Measurements from ENCODE around the gene OGDH. TPM values are rescaled to one million over a fixed set of nuclear protein-coding genes. Genes with fewer than 3 reads are reported as not detected.
A peak's percentile ranks its signal among the peaks of the same experiment; 100 is the strongest.

Gene OGDH
- total and polyA plus RNA-seq, 9 donors = 24.4 to 84.6 (median 57.7) TPM

DNA sequence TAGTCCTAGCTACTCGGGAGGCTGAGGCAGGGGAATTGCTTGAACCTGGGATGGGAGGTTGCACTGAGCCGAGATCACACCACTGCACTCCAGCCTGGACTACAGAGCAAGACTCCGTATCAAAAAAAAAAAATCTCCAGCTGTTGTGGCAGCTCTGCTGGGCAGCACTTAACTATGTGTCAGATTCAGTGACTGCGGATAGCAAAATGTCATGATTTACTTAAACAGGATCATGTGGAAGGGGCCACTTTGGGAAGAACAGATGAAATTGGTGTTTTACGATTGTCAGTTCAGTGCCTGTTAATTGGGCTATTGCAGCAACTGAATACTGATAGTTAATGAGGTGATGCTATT lies 15.3 kb downstream of the OGDH start:
- Histone ChIP-seq H3K27me3 (no peaks in the 10 kb centered on the region), H3K4me3 (no peak overlapping the region), H3K27ac (no peak overlapping the region), H3K36me3 (no peaks in the 10 kb centered on the region), H3K9me3 (no peaks in the 10 kb centered on the region), H3K4me1 (ENCODE audit: insufficient read depth) (peaks cover 13% of the 10 kb centered on the region)
- WGBS, 3 donors = 83 to 87% (median 83%) methylated on average over 5 of the region's 5 CpGs
- DNase-seq = no peak
- intact Hi-C loops (cut with DNase I) = no loop called here
- no peak for TF ChIP-seq POLR2A (IDR thresholded peaks at IDR 0.05)
- TF ChIP-seq, protein P1, sequence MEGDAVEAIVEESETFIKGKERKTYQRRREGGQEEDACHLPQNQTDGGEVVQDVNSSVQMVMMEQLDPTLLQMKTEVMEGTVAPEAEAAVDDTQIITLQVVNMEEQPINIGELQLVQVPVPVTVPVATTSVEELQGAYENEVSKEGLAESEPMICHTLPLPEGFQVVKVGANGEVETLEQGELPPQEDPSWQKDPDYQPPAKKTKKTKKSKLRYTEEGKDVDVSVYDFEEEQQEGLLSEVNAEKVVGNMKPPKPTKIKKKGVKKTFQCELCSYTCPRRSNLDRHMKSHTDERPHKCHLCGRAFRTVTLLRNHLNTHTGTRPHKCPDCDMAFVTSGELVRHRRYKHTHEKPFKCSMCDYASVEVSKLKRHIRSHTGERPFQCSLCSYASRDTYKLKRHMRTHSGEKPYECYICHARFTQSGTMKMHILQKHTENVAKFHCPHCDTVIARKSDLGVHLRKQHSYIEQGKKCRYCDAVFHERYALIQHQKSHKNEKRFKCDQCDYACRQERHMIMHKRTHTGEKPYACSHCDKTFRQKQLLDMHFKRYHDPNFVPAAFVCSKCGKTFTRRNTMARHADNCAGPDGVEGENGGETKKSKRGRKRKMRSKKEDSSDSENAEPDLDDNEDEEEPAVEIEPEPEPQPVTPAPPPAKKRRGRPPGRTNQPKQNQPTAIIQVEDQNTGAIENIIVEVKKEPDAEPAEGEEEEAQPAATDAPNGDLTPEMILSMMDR (IDR thresholded peaks at IDR 0.05) = no peak
- TF ChIP-seq EP300 (IDR thresholded peaks at IDR 0.05) = no peak

DNA sequence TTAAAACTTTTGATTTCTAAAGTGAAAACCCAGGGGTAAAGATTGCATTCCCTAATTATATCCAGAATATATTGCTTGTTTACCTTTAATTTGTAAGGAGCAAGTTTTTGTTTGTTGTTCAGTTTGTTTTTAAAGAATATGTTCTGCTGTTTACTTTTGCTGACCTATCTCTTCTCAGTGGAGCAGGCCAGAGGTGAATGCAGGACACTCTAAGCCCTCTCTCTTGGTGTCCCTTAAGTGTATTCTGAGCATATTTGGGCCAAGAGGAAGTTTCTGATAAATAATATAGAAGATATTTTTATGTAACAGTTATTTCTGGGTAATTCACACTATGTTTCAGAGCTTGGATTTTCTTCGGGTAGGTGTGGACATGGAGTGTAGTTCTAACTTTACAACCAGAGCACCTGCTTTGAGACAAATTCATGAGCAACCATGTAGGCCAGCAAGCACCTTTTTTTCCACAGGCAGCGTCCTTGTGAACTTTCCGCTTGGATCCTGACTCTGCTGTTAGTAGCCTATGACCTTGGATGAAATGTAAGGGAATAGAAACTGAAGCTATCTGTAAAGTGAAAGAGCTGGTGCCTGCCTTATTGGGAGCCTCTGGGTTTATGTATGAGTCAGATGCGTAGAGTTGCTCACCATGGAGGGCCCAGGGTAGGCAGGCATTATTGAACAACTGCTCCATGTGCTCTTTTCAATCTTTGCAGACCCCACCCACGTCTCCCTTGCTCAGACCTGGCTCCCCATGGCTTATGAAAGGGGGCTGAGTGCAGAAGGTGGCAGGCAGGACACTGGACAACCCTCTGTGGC lies 16.1 kb downstream of the OGDH start:
- no peak for DNase-seq
- Histone ChIP-seq H3K27ac (peak overlapping the region in 1 of 2 donors; percentile 47), H3K36me3 (no peaks in the 10 kb centered on the region), H3K4me1 (ENCODE audit: insufficient read depth) (peaks cover 13% of the 10 kb centered on the region), H3K27me3 (no peaks in the 10 kb centered on the region), H3K4me3 (no peak overlapping the region), H3K9me3 (no peaks in the 10 kb centered on the region)
- TF ChIP-seq, protein P1 (IDR thresholded peaks at IDR 0.05) = no peak
- no peak for TF ChIP-seq POLR2A (IDR thresholded peaks at IDR 0.05)
- TF ChIP-seq EP300 (IDR thresholded peaks at IDR 0.05) = no peak
- 25 to 54% (median 29%) methylated on average over 5 of the region's 5 CpGs for WGBS, 3 donors
- intact Hi-C loops (cut with DNase I) = no loop called here

DNA sequence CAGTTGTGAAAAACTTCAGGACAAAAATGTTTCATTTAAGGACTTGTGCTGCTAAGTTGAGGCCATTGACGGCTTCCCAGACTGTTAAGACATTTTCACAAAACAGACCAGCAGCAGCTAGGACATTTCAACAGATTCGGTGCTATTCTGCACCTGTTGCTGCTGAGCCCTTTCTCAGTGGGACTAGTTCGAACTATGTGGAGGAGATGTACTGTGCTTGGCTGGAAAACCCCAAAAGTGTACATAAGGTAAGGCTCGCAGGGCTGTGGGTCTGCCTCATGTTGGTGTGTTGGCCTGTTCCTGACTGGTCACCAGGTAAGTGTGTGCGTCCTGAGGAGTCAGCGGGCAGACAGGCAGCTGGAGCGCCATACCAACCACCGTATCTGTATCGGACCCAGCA lies 17.9 kb downstream of the OGDH start:
- H3K9me3 ChIP-seq = no peaks in the 10 kb centered on the region
- DNase-seq = no peak
- H3K4me1 ChIP-seq (ENCODE audit: insufficient read depth) = peaks cover 13% of the 10 kb centered on the region
- no peaks in the 10 kb centered on the region for H3K36me3 ChIP-seq
- 91 to 94% (median 92%) methylated on average over 9 of the region's 9 CpGs for WGBS, 3 donors
- no peak overlapping the region for H3K4me3 ChIP-seq
- H3K27me3 ChIP-seq = no peaks in the 10 kb centered on the region
- TF ChIP-seq, protein P1 (IDR thresholded peaks at IDR 0.05) = no peak
- TF ChIP-seq EP300 (IDR thresholded peaks at IDR 0.05) (no peak), POLR2A (IDR thresholded peaks at IDR 0.05) (no peak)
- H3K27ac ChIP-seq = no peak overlapping the region
- intact Hi-C loops (cut with DNase I) = no loop called here

DNA sequence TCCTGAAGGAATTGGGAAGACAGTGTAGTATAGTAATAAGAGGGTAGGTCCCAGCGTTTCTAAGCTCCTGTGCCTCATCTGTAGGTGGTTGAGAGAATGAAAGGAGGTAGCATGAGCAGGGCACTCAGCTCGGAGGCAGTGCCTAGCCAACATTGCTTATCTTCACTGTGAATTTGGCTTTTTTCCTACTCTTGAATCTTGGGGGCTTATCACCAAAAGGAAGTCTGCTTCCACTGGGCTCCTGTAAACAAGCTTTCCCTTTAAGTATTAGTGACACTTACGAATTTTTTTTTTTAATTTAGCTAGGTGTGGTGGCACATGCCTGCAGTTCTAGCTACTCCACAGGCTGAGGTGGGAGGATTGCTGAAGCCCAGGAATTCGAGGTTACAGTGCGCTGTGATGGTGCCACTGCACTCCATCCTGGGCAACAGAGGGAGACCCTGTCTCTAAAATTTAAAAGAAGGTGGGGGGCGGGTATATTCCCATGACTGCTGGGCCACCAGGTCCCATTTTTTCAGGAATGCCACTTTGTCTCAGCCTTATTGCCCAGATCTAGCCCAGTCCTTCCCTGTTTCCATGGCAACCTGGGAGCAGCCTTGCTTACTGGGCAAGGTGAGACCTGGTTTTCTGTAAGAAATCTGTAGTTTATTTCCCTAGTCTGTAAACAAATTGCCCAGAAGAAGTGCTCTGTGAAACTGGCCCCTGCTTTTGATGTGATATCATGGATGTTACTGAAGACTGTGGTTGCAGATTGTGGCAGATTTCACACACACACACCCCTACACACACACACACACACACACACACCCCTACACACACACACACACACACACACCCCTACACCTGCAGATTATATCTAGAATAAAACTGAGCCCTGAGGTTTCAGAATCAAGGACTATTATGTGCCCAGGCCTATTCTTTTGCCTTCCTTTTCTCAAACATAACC lies 19.4 kb downstream of the OGDH start:
- intact Hi-C loops (cut with DNase I) = no loop called here
- WGBS, 3 donors = 75 to 81% (median 80%) methylated on average over 6 of the region's 6 CpGs
- no peaks in the 10 kb centered on the region for H3K9me3 ChIP-seq
- no peak overlapping the region for H3K27ac ChIP-seq
- H3K36me3 ChIP-seq = no peaks in the 10 kb centered on the region
- H3K27me3 ChIP-seq = no peaks in the 10 kb centered on the region
- no peak for DNase-seq
- H3K4me1 ChIP-seq (ENCODE audit: insufficient read depth) = peaks cover 9% of the 10 kb centered on the region
- H3K4me3 ChIP-seq = no peak overlapping the region
- TF ChIP-seq, protein P1 (IDR thresholded peaks at IDR 0.05) = no peak
- TF ChIP-seq POLR2A (IDR thresholded peaks at IDR 0.05) = no peak
- TF ChIP-seq EP300 (IDR thresholded peaks at IDR 0.05) = no peak

All from ovary (tissue), 9 donors.